GM21786 (cell line): Measurements from ENCODE around the gene ATP11A.

Experiments
- ATAC-seq: cut with Tn5 transposase; IDR thresholded peaks from one replicate; pipeline ENCODE4 v1.9.1; 2021; ENCODE audit not compliant: unreplicated experiment

ATP11A gene

DNA sequence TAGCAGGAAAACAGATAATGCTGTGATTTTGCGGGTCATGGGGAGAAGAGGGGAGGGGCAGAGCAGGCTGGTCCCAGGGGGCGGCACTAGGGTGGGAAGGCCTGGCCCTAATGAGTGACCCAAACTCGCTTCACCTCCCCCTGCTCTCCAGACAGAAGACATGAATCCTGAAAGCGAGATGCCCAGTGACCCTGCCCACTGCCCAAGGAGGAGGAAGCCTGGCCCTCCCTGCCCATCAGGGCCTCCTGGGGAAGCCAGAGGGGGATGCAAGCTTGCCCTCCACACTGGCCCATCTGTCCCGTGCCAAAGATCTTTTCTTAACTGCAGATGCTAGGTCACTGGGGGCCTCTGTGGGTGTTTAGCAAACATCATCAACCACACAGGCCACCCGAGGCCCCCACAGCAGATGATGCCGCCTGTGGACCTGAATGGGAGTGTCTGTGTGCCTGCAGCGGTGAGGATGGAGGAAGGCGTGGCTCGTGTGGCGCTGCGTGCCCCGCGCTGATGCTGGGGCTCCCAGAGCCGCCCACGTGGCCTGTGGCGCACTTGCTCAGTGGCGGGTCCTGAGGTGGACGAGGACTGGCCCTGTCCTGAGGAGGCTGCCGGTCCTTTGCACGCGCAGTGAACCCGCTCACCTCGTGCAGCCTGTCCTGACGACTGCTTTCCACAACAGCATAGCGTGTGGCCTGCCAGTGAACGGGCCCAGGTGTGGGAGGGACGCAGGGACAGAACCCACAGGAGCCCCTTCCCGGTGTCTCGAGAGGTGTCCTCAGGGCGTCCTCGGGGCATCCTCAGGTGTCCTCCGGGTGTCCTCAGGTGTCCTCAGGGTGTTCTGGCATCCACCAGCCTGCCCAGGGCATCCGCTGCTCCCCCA is 198.6 kb downstream of the ATP11A start:
- no peak for ATAC-seq

- no peak for ATAC-seq
These were observed 199.8 kb downstream of the ATP11A start for GRCh38 chr13:112889351-112890290.

- no peak for ATAC-seq
These were observed 200.7 kb downstream of the ATP11A start for GRCh38 chr13:112890316-112891145.

GRCh38 chr13:112891477-112892401 is 201.9 kb downstream of the ATP11A start:
- ATAC-seq, result no peak

- peak; percentile 41 for ATAC-seq
These were observed 202.8 kb downstream of the ATP11A start for GRCh38 chr13:112892426-112893206.

DNA sequence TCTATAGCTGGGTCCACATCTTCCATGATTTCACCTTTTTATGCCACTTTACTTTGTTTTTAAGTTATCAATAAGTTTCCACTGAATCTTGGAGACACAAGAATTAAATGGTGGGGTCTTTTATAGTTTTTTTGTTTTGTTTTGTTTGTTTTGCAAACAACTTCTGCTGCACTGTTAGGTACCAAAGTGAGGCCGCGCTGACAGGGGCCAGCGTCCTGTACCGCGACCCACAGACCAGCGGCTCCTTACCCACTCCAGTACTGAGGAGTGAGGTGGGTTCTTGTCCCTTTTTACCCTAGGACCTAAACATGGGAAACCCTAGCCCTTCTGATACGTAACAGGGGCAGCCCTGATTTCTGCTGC is 203.3 kb downstream of the ATP11A start:
- ATAC-seq, result no peak

- ATAC-seq, result peak; percentile 44
These were observed 204.0 kb downstream of the ATP11A start for GRCh38 chr13:112893570-112894422.

GRCh38 chr13:112894423-112894672 is 204.5 kb downstream of the ATP11A start:
- ATAC-seq, result peak; percentile 27

DNA sequence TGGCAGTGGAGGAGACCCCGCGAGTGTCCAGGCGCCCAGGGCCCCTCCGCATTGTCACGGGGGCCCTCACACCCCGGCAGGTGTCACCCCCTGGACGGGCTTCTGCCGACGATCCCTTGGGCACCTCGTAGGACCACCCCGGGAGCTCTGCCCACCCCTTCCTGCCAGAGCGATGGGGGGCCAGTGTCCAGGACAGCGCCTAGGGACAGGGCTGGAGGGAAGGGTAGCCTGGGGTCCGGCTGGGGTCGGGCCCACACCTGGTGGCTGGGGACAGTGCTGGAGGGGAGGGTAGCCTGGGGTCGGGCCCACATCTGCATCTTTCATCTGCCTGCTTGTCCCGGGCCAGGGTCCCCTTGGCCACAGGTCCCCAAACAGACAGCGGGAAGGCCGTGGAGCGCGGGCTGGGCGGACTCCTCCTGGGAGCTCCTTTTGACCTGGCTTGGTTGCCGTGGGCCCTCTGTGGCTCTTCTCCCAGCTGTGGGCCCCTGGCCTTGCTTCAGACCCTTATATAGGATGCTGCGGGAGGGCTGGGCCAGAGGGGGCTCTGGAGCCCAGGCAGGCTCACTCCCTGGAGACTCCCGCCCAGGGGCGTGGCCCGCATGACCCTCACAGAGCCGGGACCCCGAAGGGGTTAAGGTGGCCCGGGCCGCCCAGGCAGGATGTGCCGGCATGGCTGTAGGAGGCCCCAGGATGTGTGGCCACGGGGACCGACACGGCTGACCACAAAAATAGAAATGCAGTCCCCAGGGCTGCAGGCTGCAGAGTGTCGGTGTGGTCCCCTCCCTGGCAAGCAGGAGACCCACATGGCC is 205.0 kb downstream of the ATP11A start:
- no peak for ATAC-seq

DNA sequence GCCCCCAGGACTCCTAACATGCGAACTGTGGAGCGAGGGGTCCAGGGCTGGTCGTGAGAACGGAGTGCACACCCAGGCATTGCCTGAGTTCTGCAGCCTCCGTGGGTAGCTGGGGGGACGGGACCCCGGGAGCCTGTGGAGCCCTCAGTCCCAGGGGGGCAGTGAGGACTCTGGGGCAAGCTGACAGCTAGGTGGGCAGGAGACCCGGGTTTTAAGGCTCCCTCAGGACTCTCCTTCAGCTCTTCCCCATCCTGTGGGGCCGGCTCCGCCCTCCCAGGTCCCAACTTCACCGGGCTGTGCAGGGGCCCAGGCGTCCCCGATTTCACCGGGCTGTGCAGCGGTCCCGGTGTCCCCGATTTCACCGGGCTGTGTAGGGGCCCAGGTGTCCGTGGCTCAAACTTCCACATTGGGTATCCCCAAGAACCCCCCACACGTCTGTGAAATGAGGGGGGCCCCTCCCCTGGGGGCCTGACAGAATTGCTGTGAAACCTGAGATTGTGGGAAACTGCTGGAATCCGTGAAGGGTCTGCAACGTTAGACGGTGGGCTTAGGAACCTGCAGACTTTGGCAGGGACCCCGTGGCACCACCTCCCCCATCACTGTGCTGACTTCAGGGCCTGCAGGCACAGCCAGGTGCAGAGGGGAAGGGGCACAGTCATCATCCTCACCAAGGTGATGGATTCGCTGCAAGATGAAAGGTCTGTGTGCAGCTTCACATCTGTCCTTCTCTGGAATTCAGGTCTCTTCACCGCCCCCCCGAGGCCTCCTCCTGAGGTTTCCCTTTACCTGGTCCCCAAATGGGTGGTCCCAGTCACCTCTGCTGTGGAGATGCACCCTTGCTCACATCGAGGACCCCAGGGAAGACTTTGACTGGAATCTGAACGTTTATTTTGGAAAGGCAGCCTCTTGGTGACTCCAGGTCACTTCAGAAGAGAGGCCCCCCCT is 206.0 kb downstream of the ATP11A start:
- ATAC-seq, result no peak

DNA sequence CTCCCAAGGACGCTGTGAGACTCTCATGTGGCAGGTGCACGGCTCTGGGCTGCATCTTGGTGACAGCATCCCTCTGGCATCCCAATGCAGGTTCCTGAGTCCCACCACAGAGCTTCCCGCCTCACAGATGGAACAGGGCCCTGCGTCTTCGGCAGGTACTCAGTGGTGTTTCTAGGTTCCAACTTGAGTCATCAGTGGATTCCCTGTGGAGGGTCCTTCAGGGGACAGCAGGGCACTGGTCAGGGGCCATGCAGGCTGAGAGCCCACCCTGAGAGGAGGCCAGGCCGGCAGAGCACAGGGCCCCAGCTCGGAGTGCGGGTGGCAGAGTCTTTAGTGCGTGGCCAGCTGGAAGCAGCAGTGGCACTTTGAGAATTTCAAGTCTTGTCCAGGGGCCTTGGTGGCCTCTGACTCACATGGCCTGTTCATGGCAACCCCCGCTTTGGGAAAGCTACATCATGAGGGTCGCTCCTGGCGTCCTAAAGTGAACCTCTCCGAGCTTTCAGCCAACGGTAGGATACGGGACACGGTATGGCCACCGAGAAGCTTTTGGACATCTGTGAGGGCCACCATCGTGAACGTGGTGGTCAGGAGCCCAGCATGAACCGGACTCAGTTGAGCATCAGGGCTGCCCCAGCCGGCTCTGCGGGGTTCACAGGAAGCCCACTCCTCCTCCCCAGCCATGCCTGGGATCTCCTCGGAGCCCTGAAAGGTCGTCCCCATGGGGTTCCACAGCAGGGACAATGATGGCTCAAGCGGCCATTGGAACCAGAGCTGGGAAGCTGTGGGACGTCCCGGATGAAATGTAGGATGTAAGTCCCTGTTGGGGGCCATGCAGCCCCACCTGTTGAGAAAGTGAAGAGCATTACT is 207.1 kb downstream of the ATP11A start:
- no peak for ATAC-seq

- no peak for ATAC-seq
These were observed 207.7 kb downstream of the ATP11A start for GRCh38 chr13:112897603-112897955.

- ATAC-seq, result no peak
These were observed 208.2 kb downstream of the ATP11A start for GRCh38 chr13:112897956-112898620.

- ATAC-seq, result no peak
These were observed 208.9 kb downstream of the ATP11A start for GRCh38 chr13:112898621-112899280.
